HG03521 (cell line): Measurements from ENCODE around the gene ATOSA.

ENCODE experiments used
- ATAC-seq: cut with Tn5 transposase; IDR thresholded peaks from one replicate; pipeline ENCODE4 v1.9.1; 2021; ENCODE audit warnings: mild to moderate bottlenecking, moderate library complexity; ENCODE audit not compliant: unreplicated experiment

ATOSA gene

DNA sequence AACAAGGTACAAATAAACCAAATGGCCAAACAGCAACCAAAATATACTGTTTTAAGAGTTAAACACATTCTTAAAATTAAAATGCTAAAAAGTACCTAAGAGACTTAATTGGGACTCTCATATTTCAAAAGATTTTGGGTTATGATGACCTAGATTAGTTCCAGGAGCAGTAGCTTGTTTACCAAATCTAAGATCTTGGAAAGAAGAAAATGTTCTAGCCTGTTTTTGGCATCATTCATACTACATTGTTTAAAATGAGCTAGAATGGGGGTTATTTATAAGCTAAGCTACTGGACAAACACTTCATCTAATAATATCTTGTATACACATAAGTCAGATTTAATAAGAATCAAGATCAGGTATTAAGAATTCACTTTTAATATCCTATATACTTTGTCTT, 22.8 kb downstream of the ATOSA start:
- no peak for ATAC-seq

DNA sequence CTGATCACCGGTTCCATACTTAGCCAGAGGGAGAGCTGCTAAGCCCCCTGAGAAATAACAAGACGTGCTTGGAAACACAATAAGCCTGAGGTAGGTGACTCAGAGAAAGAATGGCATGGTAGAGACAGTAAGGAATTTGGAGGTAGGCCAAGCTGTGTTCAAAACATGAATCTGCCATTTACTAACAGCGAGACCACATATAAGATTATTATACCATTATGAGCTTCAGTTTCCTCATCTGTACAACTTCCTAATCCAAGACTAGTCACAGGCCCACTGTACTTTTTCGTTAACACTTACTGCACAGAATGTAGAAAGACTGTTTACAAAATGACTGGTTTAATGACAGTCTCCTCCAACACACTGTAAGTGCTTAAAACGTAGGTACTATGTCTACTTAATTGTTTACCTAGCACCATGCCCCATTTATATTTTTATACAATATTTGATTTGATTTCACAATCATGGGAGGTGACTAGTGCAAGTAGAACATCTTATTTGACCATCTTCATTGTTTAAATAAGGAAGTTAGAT, 25.7 kb downstream of the ATOSA start:
- ATAC-seq: no peak

DNA sequence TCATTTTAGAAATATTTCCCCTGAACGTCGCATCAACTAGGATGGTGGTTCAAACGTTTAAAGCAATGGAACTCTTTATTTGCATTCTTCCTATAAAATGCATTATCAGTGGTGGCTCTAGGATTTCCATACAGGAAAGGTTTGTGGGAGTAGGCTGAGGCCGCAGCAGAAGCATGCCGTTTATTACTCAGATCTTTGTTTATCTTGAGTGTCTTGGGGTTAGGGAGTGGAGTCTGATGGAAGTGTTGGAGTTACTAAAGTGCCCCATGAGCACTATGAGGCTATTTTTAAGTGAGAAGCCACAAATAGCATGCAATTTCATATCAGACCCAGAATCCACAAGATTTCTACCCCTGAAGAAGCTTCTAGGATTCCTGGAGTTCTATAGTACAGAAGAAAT, 26.2 kb downstream of the ATOSA start:
- ATAC-seq: no peak

DNA sequence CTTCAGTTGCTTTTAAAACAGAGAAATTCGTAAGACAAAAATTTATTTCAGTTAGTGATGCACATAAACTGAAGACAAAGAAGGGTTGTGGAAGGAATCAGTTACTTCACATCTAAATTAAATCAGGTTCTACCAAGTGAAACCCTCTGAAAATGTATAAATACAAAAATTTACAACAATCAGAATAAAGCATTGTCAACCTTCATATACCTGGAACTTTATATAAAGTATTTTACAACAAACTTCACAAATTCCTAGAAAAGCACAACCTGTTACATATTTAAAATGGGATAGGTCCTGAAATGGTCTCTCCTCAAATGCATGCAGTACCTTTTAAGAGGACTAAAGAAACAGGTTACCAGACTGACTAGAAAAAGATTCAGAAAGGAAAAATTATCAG, 26.9 kb downstream of the ATOSA start:
- no peak for ATAC-seq

DNA sequence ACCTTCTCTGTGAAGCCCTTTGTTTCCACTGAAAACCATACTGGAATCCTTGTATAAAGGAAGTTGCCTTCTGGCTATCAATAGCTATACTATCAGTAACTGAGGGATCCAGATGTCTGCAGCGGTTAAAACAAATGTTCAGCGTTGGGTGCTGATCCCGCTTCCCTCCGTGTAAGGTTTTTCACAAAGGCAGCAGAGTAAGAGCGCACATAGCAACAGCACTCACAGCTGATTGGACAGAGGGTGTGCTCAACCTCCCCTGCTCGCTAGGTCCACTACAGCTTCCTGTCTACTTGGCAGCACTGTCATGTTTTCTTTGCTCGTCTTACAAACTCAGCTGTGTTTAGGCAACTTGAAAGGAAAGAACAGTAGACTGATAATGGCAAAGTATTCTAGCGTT, 27.3 kb downstream of the ATOSA start:
- ATAC-seq: peak; percentile 98

DNA sequence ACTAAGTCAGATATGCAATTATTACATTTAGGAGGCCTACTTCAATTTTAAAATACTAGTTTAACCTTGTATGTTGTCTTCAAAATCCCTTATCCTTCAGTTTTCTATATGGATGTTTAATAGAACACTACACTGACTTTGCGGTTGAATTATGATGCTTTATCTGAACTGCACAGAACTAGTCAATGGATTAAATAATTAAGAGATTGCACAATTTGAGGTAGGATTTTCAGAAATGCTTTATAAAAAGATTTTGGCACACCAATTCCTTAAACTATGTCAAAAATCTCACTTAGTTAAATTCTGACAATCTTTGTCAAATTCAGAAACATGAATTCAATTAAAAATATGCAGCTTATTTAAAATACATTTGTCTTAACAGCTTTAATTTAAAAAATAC, 28.1 kb downstream of the ATOSA start:
- no peak for ATAC-seq

DNA sequence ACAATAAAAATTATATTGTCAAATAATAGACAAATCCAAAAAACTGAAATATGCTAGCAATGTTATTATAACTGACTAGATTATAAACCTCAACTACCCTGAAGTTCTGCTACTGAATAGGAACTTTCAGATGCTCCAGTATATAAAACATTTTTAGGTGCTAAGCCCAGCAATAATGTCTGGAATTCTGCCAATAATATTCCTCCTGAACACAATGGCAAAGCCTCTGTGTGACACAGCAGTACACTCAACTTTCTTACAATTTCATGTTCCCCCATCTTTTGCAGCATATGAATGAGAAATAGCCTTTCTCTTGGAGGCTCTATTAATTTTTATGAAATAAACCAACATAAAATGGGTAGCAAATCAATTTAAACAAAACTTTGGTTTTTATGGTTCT, 29.5 kb downstream of the ATOSA start:
- ATAC-seq: no peak

DNA sequence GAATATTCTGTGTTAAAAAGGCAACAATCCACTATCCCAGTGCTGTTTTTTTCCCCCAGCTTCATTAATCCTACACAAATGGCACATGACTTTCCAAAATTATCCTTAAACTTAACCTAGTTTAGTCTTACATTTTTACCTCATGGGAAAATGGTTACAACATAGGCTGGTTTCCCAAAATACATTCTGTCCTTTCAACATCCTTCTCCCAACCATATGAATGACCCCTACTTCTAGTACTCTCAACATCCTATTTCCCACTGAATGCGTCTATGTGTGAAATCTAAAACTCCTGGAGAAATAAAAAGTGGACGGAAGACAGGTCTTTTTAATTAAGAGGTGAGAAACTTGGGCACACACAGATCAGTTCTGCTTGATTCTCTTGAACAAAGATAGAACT, 33.3 kb downstream of the ATOSA start:
- no peak for ATAC-seq

DNA sequence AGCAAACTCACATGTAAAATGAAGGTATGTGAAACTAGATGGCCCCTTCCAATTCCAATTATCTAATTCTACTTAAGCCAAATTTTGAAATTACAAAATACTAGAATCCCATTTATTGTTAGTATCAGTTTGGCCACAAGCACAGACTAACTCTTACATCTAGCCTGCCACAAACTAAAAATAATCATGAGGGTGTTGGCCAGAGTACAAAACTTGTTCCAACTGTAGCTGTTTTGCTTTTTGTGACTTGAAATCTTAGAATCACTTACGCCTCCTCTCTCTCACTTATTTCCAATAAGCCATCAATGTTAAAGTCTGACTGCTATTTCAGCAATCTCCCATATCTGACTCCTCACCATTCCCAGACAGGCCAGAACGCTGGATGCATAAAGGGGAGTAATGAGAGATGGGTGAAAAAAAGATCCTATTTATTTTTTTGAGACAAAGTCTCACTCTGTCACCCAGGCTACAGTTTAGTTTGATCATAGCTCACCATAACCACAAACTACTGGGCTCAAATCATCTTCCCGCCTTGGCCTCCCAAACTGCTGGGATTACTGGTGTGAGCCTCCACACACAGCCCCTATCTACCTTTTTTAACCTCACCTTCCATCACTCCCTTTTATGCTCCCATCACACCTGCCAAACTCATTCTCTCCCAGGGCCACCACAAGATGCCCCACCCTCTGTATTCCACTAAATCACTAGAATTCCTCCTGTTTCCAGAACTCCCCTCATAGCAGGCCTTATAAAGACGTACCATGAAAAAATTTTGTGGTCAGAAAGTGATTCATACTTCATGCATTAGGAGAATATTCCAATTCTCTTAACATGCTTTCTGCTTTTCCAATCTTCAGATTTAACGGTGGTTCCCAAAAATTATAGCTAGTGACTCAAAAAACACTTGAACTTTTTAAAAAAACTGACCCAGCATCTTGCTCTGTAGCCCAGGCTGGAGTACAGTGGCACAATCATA, 36.5 kb downstream of the ATOSA start:
- no peak for ATAC-seq

DNA sequence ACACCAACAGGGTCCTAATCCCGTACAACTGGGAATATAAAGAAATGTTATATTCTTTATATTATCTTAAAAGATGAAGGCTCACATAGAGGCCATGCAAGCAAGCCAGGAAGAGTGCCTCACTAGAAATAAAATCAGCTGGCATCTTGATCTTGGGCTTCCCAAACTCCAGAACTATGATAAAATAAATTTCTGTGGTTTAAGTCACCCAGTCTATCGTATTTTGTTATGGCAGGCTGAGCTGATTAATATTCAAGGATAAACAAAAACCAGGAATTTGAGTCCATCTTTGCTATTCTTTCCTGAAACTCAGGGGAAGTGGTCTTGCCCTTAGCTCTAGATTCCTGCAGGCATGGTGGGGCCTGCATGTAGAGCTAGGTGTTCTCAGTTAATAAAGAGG, 42.7 kb downstream of the ATOSA start:
- ATAC-seq: no peak

DNA sequence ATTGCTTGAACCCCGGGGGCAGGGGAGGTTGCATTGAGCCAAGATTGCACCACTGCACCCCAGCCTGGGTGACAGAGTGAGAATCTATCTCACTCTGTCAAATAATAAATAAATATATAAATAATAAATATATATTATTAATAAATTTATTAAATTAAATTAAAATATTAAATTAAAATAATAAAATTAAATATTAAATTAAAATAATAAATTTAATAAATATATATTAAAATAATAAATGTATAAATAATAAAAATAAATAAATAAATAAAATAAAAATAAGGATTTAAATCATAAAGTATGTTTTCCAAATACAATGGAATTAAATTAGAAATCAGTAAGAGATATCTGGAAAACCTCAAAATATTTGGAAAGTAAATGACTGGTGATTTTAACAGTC, 43.3 kb downstream of the ATOSA start:
- no peak for ATAC-seq
